HG02970 (cell line): ENCODE results near the gene ATE1.
"Not testable (repeated sequence)": the region's sequence is repeated elsewhere in the genome, so short reads cannot be mapped to it uniquely, and the experiment has no call there.

ENCODE experiments used
- ATAC-seq: cut with Tn5 transposase; IDR thresholded peaks from one replicate; pipeline ENCODE4 v1.9.1; 2021; ENCODE audit warnings: mild to moderate bottlenecking, moderate library complexity, moderate number of reproducible peaks; ENCODE audit not compliant: unreplicated experiment, low FRiP score

The ATE1 gene

DNA sequence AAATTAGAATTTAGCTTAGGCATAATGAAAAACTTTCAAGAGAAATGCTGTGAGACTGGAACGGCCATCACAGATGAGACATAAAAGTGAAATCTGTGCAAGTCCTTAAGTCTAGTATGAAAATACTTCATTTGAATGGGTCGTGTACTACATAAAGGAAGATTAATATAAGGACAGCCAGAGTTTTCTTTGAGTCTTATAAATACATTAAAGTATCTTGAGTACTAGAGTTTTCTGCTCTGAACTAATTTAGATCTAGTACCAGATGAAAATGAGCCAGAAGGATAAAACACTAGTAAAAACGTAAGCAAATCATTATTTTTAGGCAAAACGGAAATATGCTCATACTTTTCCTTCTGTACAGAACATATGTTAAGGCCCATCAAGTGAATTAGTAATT is 93.1 kb downstream of the ATE1 start:
- ATAC-seq = no peak

GRCh38 chr10:121833387-121833786 is 94.4 kb downstream of the ATE1 start:
- no peak for ATAC-seq

DNA sequence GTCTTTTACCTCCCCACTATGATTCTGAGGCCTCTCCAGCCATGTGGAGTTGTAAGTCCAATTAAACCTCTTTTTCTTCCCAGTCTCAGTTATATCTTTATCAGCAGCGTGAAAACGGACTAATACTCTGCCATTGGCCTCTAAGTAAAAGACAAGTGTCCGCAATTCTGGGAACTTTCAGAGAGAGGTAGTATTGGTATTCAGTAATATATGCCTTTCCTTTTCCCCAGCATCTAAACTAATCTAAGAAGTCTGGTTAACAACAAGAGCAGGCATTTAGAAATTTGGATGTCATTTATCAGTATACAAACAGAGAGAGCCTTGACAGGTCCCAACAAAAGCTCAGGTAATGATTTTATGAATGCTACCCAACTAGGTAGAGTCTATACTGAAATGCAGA is 95.2 kb downstream of the ATE1 start:
- ATAC-seq = no peak

GRCh38 chr10:121831777-121832176 is 96.1 kb downstream of the ATE1 start:
- ATAC-seq = no peak

DNA sequence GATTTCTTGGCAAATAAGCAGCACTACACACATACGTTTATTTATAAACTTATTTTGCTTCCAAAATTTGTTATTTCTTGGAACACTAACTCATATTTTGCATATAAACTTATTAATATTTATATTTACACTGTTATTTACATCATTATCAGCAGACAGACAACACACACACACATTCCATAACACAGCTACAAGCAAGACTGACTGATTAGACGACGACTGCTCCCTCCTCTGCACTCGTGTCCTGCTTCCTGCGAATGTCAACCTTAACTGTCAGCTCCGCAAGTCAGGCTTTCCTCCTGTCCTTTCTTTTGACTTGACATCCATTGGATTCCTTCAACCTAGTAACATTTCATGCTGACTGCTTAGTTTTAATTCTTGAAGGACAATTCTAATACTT is 96.6 kb downstream of the ATE1 start:
- no peak for ATAC-seq

GRCh38 chr10:121830101-121830500 is 97.7 kb downstream of the ATE1 start:
- ATAC-seq = no peak

DNA sequence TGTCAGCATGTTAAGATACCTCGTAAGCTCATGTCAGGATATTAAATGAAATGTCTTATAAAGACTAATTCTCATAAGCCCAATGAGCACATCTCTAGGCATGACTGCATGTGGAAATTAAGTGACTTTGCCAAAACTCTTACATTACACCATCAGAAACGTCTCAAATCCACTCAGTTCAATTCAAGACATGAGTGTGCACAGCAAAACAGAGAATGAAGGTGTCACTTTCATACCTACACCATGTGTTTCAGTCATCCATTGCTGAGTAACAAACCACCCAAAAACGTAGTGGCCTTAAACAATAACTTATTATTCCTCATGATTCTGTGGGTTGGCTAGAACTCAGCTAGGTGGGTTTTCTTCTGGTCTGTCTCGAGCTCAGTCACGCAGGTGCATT is 99.8 kb downstream of the ATE1 start:
- no peak for ATAC-seq

GRCh38 chr10:121826773-121827172 is 101.1 kb downstream of the ATE1 start:
- not testable (repeated sequence) for ATAC-seq

- ATAC-seq = no peak
Measured at GRCh38 chr10:121823993-121824463, 103.8 kb downstream of the ATE1 start.

GRCh38 chr10:121822724-121823123 is 105.1 kb downstream of the ATE1 start:
- ATAC-seq = no peak

GRCh38 chr10:121822180-121822579 is 105.7 kb downstream of the ATE1 start:
- ATAC-seq = no peak

- no peak for ATAC-seq
Measured at GRCh38 chr10:121819049-121819448, 108.8 kb downstream of the ATE1 start.

- no peak for ATAC-seq
Measured at GRCh38 chr10:121818599-121818998, 109.2 kb downstream of the ATE1 start.

DNA sequence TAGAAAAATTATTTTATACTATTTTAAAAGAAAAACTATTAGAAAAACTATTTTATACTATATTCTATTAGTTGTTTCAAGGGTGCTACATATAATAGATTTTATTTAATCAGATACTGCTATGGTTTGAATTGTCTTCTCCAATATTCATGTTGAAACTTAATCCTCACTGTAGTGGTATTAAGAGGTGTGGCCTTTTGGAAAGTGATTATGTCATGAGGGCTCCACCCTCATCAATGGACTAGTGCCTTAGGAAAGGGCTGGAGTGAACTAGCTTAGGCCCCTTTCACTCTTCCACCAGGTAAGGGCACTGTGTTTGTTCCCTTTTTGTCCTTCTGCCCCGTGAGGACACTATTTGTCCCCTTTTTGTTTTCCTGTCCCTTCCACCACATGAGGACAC is 111.6 kb downstream of the ATE1 start:
- ATAC-seq = no peak

GRCh38 chr10:121813857-121814256 is 114.0 kb downstream of the ATE1 start:
- ATAC-seq = no peak

- ATAC-seq = no peak
Measured at GRCh38 chr10:121813211-121813815, 114.5 kb downstream of the ATE1 start.

DNA sequence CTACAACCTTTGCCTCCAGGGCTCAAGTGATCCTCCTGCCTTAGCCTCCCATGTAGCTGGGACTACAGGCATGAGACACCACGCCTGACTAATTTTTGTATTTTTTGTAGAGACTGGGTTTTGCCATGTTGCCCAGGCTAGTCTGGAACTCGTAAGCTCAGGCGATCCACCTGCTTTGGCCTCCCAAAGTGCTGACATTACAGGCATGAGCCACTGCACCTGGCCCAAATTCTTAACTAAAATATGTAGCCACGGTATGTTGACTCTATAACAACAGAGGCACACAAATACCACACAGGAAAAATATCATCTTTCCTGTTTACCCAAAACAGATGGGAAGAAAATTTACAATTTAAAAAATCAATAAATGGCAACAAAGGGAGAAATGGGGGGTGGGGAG is 115.8 kb downstream of the ATE1 start:
- ATAC-seq = no peak

DNA sequence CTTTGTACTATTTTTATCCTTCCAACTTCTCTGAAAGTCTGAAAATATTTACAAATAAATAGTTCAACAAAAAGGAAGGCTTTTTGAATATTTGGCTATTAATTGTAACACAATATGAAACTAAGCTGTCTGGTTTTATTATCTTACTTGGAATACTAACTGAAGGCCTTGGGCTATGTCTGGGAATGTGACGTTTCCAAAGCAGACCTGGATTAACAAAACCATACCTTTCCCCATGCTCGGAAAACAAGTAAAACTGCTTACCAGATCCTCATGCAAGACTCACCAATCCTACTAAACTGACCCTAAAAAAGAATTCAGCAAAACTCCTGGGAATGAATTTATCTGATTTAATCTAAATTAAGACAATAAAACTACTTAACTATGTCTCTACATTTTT is 116.4 kb downstream of the ATE1 start:
- ATAC-seq = no peak

- no peak for ATAC-seq
Measured at GRCh38 chr10:121808835-121809234, 119.0 kb downstream of the ATE1 start.

DNA sequence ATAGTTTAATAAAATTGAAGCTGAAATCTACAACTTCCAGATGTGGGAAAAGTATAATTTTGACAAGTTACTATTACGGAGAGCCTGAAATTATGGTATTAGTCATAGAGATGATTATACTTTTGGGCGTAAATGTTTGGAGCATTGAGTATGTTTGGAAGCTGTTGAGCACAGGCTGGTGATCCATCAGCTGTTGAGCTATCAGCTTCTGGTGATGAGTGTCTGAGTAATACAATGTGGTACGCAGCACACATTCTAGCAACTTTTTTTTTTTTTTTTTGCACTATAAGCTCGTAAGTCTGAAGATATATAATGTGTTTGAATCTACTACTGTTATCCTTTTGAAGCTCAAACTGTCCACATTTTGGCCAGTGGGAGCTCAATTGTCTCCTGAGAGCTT is 123.4 kb downstream of the ATE1 start:
- no peak for ATAC-seq

DNA sequence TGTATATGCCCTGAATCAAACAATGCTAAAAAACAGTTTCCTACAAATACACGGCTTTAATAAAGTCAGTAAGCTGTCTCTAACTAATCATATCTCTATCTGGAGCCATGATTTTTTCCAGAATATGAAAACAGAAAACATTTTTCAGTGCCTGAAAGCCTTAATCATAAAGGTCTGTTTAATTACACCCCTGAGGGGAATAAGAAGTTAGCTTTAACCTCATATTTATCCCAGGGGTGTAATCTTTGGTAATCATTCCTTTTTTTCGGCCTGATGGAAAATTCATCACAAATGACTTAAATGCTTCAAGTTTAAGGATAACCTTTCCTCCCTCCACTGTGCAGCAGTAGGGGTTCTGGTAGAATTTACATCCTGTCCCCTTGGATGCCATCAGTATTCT is 124.2 kb downstream of the ATE1 start:
- no peak for ATAC-seq

- no peak for ATAC-seq
Measured at GRCh38 chr10:121800831-121801230, 127.0 kb downstream of the ATE1 start.

GRCh38 chr10:121800146-121800545 is 127.7 kb downstream of the ATE1 start:
- ATAC-seq = no peak
